Stimulated activated naive CD8-positive, alpha-beta T cell treated with anti-CD3 and anti-CD28 coated beads, Interleukin-15, Interleukin-2, amounts not matched to agents 100 U/mL and 50 U/mL, for 24 hours (primary cell): ENCODE measurements around the gene NKX2-1.
A peak's percentile ranks its signal among the peaks of the same experiment; 100 is the strongest.
"Not testable (repeated sequence)": the region's sequence is repeated elsewhere in the genome, so short reads cannot be mapped to it uniquely, and the experiment has no call there.

Source experiments
- ATAC-seq: fragments of 150-1000 bp; cut with Tn5 transposase; one replicate; pipeline ENCODE4 v1.10.0; 2021
- DNase-seq: peaks from one replicate; pipeline ENCODE4 v3.0.0; 2021

NKX2-1 gene

DNA sequence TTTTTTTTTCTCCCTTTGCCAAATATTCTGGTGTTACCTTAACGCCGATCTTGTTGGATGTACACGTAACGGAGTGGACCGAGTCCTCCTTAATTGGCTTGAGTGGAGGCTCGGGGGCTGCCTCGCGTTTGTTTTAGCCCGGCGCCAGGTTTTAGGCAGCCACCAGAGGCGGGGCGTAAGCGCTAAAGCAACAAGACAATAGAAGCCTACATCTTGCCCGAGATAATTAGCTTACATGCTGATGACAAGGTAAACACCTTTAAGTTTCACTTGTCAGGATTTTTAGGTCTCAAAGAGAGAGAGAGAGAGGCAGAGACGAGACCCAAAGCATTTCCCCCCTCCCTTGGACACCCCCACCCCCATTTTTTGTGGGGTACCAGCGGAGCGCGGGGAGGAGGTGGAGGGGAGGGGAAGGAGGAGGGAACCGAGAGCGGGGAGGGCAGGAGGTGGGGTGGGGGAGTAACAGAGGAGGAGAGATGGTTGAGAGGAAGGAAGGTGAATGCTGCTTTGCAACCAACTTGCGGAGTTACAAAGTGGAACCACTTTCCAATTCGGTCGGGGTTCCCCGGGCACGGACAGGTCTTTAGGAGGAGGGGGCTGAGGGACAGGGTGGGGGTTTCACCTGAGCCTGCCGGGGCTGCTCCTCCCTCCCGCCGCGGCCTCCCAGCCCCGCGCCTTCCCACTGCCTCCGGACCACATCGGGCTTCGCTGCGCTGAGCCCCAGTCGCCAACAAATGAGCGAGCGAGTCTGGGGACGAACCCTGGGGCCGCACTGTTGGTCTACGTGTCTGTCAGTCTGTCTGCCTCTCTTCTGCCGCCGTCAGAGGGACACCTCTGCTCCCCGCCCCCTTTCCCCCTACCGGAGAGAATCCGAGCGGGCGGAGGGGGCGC is at the start of gene NKX2-1:
NKX2-1 (minus strand) TSS at position 802 of the 891 bp plus-strand sequence; CDS start at position 699, 103 bp downstream.
- ATAC-seq, result no peak
- DNase-seq, result no peak

DNA sequence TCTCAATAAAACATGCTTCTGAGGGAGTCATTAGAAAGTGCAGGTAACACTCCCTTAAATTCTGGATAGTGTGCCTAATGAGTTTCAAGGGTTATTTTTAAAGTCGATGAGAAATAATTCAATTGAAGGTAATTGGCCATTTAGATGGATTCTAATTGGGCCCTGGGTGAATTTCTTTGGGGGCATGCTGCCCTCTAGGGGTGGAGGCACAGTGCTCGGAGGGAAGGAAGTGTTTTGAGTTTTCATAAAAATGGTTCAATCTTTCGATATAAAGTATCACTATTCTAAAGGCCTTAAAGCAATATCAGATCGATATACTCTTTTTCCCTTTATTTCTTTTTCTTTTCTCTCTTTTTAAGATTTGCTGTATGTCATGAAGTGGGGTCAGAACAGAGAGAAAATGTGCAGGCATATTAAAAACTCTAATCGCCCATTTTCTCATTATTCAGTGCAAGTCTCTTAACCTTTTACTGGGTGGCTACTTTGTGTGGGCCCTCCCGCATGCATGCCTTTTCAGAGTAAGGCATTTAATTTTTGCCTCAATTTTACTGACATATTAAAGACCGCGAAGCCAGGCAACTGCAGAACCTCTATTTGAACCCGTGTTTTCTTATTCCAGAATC is 36.9 kb upstream of the NKX2-1 start:
- DNase-seq (peak; percentile 50), ATAC-seq (no peak)

- no peak for DNase-seq
- no peak for ATAC-seq
Measured at GRCh38 chr14:36555998-36556743, 36.1 kb upstream of the NKX2-1 start.

GRCh38 chr14:36553656-36554260 is 33.7 kb upstream of the NKX2-1 start:
- peak; percentile 4 for DNase-seq
- ATAC-seq, result no peak

GRCh38 chr14:36550899-36551298 is 30.9 kb upstream of the NKX2-1 start:
- ATAC-seq (no peak), DNase-seq (no peak)

GRCh38 chr14:36544280-36544679 is 24.2 kb upstream of the NKX2-1 start:
- ATAC-seq, DNase-seq: not testable (repeated sequence)

GRCh38 chr14:36538051-36538450 is 18.0 kb upstream of the NKX2-1 start:
- no peak for ATAC-seq

DNA sequence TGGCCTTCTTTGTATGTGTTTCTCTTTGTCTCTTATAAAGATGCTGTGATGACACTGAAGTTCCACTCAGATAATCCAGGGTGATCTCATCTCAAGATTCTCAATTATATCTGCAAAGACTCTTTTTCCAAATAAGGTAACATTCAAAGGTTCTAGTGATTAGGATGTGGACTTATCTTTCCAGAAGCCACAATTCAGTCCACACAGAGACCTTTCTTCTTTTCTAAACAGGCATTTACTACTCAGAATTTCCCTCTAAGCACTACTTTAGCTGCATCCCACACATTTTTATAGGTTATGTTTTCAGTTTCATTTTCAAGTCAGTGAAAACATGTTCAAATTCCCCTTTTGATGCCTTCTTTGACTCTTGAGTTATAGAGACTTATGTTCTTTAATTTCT is 9.0 kb upstream of the NKX2-1 start:
- DNase-seq, result no peak
- ATAC-seq, result peak; percentile 61

More at GRCh38 chr14:36538051-36538450, 18.0 kb upstream of the NKX2-1 start:
- DNase-seq, result no peak

- DNase-seq, result no peak
- ATAC-seq, result no peak
Measured at GRCh38 chr14:36525746-36526099, 5.7 kb upstream of the NKX2-1 start.

DNA sequence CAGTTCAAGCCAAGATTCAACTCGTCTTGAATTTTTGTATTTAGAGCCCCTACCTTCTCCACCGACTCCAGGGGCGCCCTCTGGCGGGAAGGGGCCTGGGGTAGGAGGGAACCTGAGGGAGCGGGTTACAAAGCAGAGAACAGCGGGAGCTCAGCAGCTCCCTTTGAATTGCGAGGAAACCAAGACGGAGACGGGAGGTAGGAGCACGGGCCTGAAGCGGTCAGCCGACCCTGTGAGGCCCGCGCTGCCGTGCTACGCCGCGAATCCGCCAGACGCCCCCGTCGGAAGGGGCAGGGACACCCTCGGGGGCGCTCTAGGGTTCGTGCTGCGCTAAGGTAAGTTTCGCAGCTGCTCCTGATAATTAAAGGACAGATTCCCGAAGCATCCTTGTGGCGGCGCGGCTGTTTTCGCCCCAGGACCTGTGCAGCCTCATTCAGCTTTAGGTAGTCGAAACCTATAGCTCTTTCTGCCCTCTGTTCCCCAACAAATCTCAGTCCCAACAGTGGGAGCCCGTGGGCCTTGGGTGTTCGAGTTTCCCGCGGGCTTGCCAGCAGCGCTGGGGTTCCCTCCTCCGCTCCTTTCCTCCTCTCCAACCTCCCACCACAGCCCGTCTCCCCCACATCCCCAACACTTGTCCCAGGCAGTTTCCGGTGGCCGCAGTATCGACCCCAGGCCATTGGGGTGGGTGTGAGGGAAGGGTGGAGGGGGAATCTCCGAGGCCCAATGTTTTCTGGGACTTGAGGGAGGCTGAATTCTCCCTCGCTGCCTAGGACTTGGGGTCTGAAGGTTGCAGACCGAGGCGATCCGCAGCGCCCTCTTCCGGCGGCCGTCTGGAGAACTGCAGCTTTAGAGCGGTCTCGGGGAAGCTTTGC is 5.1 kb upstream of the NKX2-1 start:
- peak; percentile 44 for DNase-seq
- no peak for ATAC-seq

DNA sequence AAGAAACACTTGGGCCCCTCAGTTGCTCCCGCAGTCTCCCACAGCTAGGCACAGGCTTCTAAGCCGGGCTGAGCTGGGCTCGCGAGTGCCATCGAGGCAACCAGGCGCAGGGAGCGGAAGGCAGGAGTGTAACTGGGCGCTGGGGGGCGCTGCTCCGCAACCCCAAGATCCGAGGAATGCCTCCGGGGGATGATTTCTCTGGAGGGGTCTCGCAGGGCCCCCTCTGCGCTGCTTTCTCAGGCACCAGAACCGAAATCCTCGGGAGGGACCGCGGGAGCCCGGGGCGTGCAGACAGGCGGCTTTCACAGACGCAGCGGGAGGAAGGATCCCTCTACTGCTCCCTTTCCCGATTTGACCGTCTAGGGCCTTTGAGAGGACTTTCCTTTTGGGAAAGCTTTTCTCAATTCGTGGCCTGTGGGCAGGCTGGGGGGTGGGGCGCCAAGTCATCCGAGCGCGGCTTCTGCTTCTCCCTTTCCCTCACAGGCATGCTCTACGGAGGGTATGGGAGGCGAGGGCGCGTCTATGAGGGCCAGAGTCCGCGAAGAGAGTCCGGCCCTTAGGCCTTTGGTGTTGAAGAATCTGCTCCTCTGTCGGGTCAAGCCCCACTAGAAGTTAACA is 4.3 kb upstream of the NKX2-1 start:
- ATAC-seq (no peak), DNase-seq (no peak)

- DNase-seq, result no peak
- no peak for ATAC-seq
Measured at GRCh38 chr14:36522972-36523715, 3.1 kb upstream of the NKX2-1 start.

- DNase-seq, result no peak
- ATAC-seq, result no peak
Measured at GRCh38 chr14:36522347-36522971, 2.4 kb upstream of the NKX2-1 start.

- ATAC-seq, result no peak
- DNase-seq, result no peak
Measured at GRCh38 chr14:36521598-36522345, 1.7 kb upstream of the NKX2-1 start.

DNA sequence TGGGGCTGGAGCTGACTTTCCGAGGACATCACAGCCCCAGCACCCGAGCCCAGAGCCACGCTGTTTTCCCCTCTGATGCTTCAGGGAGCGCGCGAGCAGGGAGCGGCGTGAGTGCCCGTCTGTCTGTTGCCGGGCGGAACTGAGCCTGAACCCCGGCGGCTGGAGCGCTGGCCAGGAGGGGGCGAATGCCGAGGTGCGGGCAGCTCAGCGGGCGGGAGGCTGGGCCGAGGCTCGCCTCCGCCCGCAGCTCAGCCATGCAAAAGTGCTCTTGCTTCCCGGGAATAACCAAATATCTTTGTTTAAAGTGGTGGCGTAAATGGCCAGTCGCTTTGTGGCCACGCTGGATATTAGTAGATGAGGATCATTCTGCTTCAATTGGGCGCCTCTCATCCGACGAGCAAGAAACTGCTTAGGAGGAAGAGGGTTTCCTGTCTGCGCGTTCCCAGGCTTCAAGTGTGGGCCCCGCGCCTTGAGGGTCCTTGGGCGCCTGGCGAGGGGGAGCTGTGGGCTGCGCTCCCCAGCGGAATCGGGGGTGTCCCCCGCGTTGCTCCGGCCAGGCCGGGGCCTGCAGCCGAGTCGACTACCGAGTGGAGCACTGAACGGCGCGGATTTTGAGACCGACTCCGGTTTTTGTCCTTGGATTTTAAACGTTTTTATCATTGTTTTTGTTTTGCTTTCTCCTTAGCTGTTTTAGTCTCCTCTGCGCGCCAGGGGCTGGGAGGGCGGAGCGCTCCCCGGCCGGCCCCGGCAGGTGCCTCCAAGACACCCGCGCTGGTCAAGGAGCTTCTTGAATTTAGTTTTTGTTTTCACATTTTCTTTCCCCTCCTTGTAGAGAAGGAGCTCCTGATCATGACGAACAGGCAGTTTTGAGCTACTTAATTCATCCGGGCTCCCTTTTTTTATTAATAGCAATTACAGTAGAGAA is 831 bp upstream of the NKX2-1 start:
- DNase-seq (no peak), ATAC-seq (no peak)

GRCh38 chr14:36518586-36519430 is 1.2 kb downstream of the NKX2-1 start:
- ATAC-seq, result no peak
- DNase-seq, result no peak

- ATAC-seq, result no peak
- DNase-seq, result no peak
Measured at GRCh38 chr14:36518031-36518585, 1.9 kb downstream of the NKX2-1 start.
